Omental fat pad (tissue), 4 donors: ENCODE measurements around the gene ARSI. TPM values are rescaled to one million over a fixed set of nuclear protein-coding genes. Genes with fewer than 3 reads are reported as not detected.

Experiments used
- ATAC-seq: fragments of 150-250 bp; one replicate; pipeline ENCODE4 v1.9.1; 2016; ENCODE audit warnings: mild to moderate bottlenecking, moderate library complexity; ENCODE audit not compliant: low FRiP score
- DNase-seq: peaks from one replicate; pipeline ENCODE4 v3.0.0-alpha.2; 2019; ENCODE audit warnings: low spot score
- total RNA-seq, 4 donors: library from RNA; depleted of rRNA; stranded (reverse); fragments of >200 nt; gene quantifications; one replicate each; pipeline ENCODE4 v1.1.0, GENCODE V29; 2016
- TF ChIP-seq, protein P1 (sequence below), 3 donors: fragments of 450-650 bp; IDR thresholded peaks; one replicate each; pipeline ENCODE4 v1.5.1; 2016 to 2017; ENCODE audit warnings: antibody characterized with exemption in 3 of 3, mild to moderate bottlenecking in 3 of 3, moderate library complexity in 2 of 3

ARSI gene
- total RNA-seq, 4 donors from 2014 or later, result 0.69 to 43.1 (median 3.6) TPM

DNA sequence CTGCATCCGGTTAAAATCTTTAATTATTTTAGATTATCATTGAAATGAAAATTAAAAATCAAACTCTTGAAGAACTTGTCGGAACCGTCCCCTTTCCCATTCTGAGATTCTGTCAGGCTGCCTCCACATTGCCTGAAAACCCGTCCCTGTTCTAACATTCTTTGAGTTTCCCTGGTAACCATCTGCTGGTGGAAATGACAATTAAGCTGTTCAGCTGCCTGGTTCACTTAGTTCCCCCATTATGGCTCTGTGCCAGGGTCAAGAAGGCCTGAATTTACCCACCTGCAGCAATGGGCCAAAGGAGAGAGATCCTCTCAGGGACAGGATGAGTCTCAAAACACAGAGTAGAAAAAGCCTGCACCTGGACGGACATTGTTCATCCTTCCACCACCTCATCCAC, 43.0 kb upstream of the ARSI start:
- TF ChIP-seq, protein P1, sequence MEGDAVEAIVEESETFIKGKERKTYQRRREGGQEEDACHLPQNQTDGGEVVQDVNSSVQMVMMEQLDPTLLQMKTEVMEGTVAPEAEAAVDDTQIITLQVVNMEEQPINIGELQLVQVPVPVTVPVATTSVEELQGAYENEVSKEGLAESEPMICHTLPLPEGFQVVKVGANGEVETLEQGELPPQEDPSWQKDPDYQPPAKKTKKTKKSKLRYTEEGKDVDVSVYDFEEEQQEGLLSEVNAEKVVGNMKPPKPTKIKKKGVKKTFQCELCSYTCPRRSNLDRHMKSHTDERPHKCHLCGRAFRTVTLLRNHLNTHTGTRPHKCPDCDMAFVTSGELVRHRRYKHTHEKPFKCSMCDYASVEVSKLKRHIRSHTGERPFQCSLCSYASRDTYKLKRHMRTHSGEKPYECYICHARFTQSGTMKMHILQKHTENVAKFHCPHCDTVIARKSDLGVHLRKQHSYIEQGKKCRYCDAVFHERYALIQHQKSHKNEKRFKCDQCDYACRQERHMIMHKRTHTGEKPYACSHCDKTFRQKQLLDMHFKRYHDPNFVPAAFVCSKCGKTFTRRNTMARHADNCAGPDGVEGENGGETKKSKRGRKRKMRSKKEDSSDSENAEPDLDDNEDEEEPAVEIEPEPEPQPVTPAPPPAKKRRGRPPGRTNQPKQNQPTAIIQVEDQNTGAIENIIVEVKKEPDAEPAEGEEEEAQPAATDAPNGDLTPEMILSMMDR (IDR thresholded peaks at IDR 0.05), result no peak
- DNase-seq, result no peak
- no peak for ATAC-seq

DNA sequence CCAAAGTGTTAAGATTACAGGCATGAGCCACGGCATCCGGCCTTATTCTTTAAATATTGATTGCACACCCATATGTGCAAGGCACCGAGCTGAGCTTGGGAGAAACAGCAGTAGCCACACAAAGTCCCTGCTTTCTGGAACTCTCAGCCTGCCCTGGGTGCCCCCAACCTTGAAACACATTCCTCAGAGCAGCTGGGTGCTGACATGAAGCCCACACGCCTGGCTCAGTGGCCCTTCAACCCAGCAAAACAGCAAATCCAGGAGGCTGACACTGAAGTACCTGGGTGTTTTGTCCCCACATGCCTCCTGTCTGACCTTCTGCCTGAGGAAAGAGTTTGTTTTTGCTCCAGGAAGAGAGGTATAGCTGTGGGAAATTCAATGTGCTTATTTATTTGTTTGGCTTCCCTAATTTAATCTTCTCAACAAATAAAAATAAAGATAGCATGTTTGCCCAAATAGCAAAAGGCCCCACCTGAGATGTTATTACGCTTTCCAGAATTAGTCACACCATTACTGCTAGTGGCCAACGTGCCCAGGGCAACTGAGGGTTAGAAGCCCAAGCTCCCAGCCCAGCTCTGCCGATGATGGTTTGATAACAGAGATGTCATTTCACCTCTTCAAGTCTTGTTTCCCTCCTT, 41.4 kb upstream of the ARSI start:
- TF ChIP-seq, protein P1 (IDR thresholded peaks at IDR 0.05), result no peak
- no peak for ATAC-seq

DNA sequence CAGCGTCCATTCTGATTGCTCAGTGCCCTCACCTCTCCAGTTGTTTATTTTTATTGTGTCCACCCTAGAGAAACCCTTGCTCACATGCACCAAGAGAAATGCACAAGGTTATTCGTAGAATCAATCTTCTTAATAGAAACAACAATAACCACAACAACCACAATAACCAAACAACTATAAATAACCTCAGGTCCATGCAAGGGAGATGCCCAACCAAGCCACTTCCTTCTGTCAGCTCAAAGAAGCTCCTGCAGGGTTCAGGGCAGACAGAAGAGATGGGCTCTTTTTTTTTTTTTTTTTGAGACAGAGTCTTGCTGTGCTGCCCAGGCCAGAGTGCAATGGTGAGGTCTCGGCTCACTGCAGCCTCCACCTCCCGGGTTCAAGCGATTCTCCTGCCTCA, 39.9 kb upstream of the ARSI start:
- TF ChIP-seq, protein P1 (IDR thresholded peaks at IDR 0.05), result no peak
- no peak for ATAC-seq
- no peak for DNase-seq

More for the DNA sequence above, 41.4 kb upstream of the ARSI start:
- DNase-seq, result no peak

DNA sequence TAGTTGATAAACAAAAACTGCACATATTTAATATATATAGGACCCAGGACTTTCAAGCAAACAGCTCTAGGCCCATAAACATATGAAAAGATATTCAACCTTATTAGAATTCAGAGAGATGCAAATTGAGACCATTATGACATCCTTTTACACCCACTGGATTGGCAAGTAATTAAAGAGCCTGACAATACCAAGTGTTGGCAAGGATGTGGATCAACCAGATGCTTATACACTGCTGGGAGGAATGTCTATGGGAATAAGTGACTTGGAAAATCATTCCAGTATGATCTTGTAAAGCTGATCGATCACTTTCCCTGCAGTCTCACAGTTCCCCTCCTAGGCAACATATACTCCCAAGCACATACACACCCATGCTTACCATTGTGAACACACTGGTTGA, 39.3 kb upstream of the ARSI start:
- no peak for ATAC-seq
- TF ChIP-seq, protein P1 (IDR thresholded peaks at IDR 0.05), result no peak

DNA sequence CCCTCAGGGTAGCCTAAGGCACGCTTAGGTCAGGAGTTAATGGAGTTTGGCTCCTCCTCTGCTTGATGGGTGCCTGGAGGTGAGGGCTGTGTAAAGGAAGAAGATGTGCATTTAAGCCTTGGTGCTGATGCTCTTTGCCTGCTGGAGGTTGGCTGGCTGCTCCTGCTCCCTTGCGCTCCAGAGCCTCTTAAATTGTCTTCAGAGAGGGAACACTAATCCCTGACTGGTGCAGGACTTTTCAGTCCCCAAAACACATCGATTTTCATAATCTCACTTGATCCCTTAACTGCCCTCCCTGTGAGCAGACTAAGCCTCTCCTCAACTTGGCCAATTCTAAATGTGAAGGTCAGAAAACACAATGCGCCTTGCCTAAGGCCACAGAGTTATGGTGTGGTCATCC, 38.6 kb upstream of the ARSI start:
- ATAC-seq (no peak), DNase-seq (no peak)
- TF ChIP-seq, protein P1 (IDR thresholded peaks at IDR 0.05), result no peak

More for the DNA sequence above, 39.3 kb upstream of the ARSI start:
- DNase-seq, result no peak

DNA sequence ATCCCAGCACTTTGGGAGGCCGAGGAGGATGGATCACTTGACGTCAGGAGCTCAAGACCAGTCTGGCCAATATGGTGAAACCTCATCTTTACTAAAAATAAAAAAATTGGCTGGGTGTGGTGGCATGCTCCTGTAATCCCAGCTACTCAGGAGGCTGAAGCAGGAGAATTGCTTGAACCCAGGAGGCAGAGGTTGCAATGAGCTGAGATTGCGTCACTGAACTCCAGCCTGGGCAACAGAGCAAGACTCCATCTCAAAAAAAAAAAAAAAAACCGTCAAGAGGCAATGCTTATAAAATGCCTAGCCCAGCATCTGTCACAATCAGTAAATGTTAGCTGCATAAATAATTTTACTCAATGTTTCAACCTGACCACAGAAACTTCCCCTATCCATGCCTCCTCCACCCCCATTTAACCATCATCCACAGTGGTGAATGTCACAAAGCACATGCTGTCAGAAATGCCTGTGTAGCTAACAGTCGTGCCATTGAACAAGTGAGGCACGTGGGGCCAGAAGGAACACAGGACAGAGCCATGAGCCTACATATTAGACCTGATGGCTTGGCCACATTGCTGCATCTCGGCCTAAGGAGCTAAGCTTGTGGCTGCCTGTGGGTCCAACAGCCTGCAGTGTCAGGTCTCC, 38.0 kb upstream of the ARSI start:
- no peak for ATAC-seq
- TF ChIP-seq, protein P1 (IDR thresholded peaks at IDR 0.05), result no peak
- DNase-seq, result no peak

DNA sequence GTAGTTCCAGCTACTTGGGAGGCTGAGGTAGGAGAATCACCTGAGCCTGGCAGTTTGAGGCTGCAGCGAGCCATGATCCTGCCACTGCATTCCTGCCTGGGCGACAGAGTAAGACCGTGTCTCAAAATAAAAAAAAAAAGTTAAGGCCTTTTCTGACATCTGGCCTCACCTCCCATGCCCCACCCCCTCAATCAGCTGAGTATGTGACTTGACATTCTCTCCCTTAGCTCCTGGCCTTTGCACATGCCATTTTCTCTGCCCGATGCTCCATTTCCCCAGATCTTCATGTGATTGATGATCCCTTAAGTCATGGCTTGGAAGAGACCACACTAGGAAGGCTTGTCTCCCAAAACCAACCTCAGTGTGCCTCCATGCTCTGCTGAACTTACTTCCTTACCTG, 37.1 kb upstream of the ARSI start:
- TF ChIP-seq, protein P1 (IDR thresholded peaks at IDR 0.05), result no peak

More for the DNA sequence above, 37.1 kb upstream of the ARSI start:
- DNase-seq (no peak), ATAC-seq (no peak)
